IMR-90 (cell line): ENCODE results near the gene DHH. TPM values are rescaled to one million over a fixed set of nuclear protein-coding genes. Genes with fewer than 3 reads are reported as not detected.

Source experiments
- ATAC-seq: fragments of 200-7000 bp; cut with Tn5 transposase; 2 replicates; pipeline ENCODE4 v1.9.1; 2020; ENCODE audit warnings: low read depth, mild to moderate bottlenecking, moderate library complexity
- BruUV-seq: library from RNA; stranded (reverse); fragments of 400-500 nt; replicated peaks from 2 replicates; lab custom pipeline; 2021; lab: Mats Ljungman, UMichigan
- CTCF ChIA-PET: fragments of 300-600 bp; formaldehyde crosslinking; extraction: SDS; loops from one replicate; lab custom pipeline; 2021; ENCODE audit warnings: antibody characterized with exemption; lab: Yijun Ruan, JAX
- POLR2A ChIA-PET: fragments of 300-600 bp; sonication (Branson Sonifier 250); formaldehyde crosslinking; loops from one replicate; lab custom pipeline; 2022; ENCODE audit warnings: antibody characterized with exemption; ENCODE audit not compliant: unreplicated experiment; lab: Charles Lee
- DNase-seq: peaks from one replicate; pipeline ENCODE4 v3.0.0; 2013
- H2AFZ ChIP-seq: replicated peaks from 2 replicates; pipeline ENCODE3; 2013; ENCODE audit warnings: low read length, mild to moderate bottlenecking; ENCODE audit not compliant: poor library complexity
- H2AK5ac ChIP-seq: 2 replicates; pipeline ENCODE4 v1.6.1; 2013; ENCODE audit warnings: low read depth, low read length, inconsistent platforms
- H2AK9ac ChIP-seq: replicated peaks from 2 replicates; pipeline ENCODE3; 2013; ENCODE audit warnings: mild to moderate bottlenecking, low read depth, low read length, moderate library complexity; ENCODE audit not compliant: poor library complexity
- H2BK120ac ChIP-seq: 2 replicates; pipeline ENCODE4 v1.6.1; 2013; ENCODE audit warnings: low read depth, low read length, inconsistent platforms
- H2BK15ac ChIP-seq: 3 replicates; pipeline ENCODE4 v1.6.1; 2013; ENCODE audit warnings: low read depth, low read length, inconsistent platforms
- H2BK20ac ChIP-seq: 2 replicates; pipeline ENCODE4 v1.6.1; 2013; ENCODE audit warnings: low read depth, mild to moderate bottlenecking, inconsistent platforms, low read length, moderate library complexity
- H2BK5ac ChIP-seq: 2 replicates; pipeline ENCODE4 v1.6.1; 2013; ENCODE audit warnings: mild to moderate bottlenecking, low read depth, low read length, inconsistent platforms; ENCODE audit not compliant: poor library complexity, severe bottlenecking
- H3K14ac ChIP-seq: replicated peaks from 2 replicates; pipeline ENCODE4 v1.6.1; 2013; ENCODE audit warnings: low read depth, low read length, inconsistent platforms
- H3K18ac ChIP-seq: 2 replicates; pipeline ENCODE4 v1.6.1; 2013; ENCODE audit warnings: low read depth, low read length, control low read depth
- H3K23ac ChIP-seq: 2 replicates; pipeline ENCODE4 v1.6.1; 2013; ENCODE audit warnings: low read depth, low read length, inconsistent platforms
- H3K27ac ChIP-seq: 2 replicates; pipeline ENCODE4 v1.5.1; 2013; ENCODE audit warnings: mild to moderate bottlenecking, control low read depth, low read length; ENCODE audit not compliant: insufficient read depth
- H3K27me3 ChIP-seq: 2 replicates; pipeline ENCODE4 v1.6.1; 2013; ENCODE audit warnings: low read length; ENCODE audit not compliant: control insufficient read depth, insufficient read depth
- H3K36me3 ChIP-seq: 2 replicates; pipeline ENCODE4 v1.6.1; 2013; ENCODE audit warnings: low read length, mixed read lengths; ENCODE audit not compliant: control insufficient read depth, insufficient read depth
- H3K4ac ChIP-seq: 2 replicates; pipeline ENCODE4 v1.6.1; 2013; ENCODE audit warnings: low read depth, low read length, inconsistent platforms
- H3K4me1 ChIP-seq: 2 replicates; pipeline ENCODE4 v1.6.1; 2013; ENCODE audit warnings: low read length, mixed read lengths; ENCODE audit not compliant: control insufficient read depth, insufficient read depth
- H3K4me2 ChIP-seq: 2 replicates; pipeline ENCODE4 v1.6.1; 2013; ENCODE audit warnings: low read depth, mild to moderate bottlenecking, control low read depth, low read length, moderate library complexity
- H3K4me3 ChIP-seq: 2 replicates; pipeline ENCODE4 v1.5.1; 2013; ENCODE audit warnings: low read depth, mild to moderate bottlenecking, control low read depth, low read length, moderate library complexity; ENCODE audit not compliant: insufficient read depth
- H3K56ac ChIP-seq: 2 replicates; pipeline ENCODE4 v1.6.1; 2013; ENCODE audit warnings: low read length, inconsistent platforms; ENCODE audit not compliant: insufficient read depth; ENCODE audit errors: extremely low read depth
- H3K79me1 ChIP-seq, 2 experiments: 2 replicates each; pipeline ENCODE4 v1.6.1; 2013; ENCODE audit warnings: low read length in 2 of 2, inconsistent platforms in 1 of 2, low read depth in 1 of 2
- H3K9ac ChIP-seq: 2 replicates; pipeline ENCODE4 v1.6.1; 2013; ENCODE audit warnings: low read depth, low read length, control low read depth
- H3K9me1 ChIP-seq: 2 replicates; pipeline ENCODE4 v1.6.1; 2013; ENCODE audit warnings: low read length, inconsistent platforms; ENCODE audit not compliant: insufficient read depth
- H3K9me3 ChIP-seq: 2 replicates; pipeline ENCODE4 v1.6.1; 2013; ENCODE audit warnings: low read length; ENCODE audit not compliant: control insufficient read depth, insufficient read depth
- H4K20me1 ChIP-seq: 2 replicates; pipeline ENCODE4 v1.6.1; 2013; ENCODE audit warnings: low read length, inconsistent platforms; ENCODE audit not compliant: insufficient read depth
- H4K5ac ChIP-seq: 2 replicates; pipeline ENCODE4 v1.6.1; 2013; ENCODE audit warnings: mild to moderate bottlenecking, low read depth, low read length, control low read depth
- H4K8ac ChIP-seq, 2 experiments: 2 replicates each; pipeline ENCODE4 v1.6.1; 2013; ENCODE audit warnings: low read depth in 2 of 2, low read length in 2 of 2, control low read depth in 1 of 2, inconsistent platforms in 1 of 2
- H4K91ac ChIP-seq: 2 replicates; pipeline ENCODE4 v1.6.1; 2013; ENCODE audit warnings: low read depth, low read length, inconsistent platforms; ENCODE audit not compliant: insufficient read depth
- BHLHE40 ChIP-seq: fragments of 150-350 bp; IDR thresholded peaks from 2 replicates; pipeline ENCODE4 v1.6.1; 2016; ENCODE audit warnings: mild to moderate bottlenecking, low read depth, low read length
- CHD1 ChIP-seq: IDR thresholded peaks from 2 replicates; pipeline ENCODE4 v1.6.1; 2012; ENCODE audit warnings: low read depth, low read length, improper control_type of control experiment
- CTCF ChIP-seq: conservative IDR thresholded peaks from 2 replicates; pipeline ENCODE4 v1.5.1; 2012; ENCODE audit warnings: mild to moderate bottlenecking, low read depth, low read length, improper control_type of control experiment
- ELK1 ChIP-seq: fragments of 150-350 bp; IDR thresholded peaks from 2 replicates; pipeline ENCODE4 v1.6.1; 2016; ENCODE audit warnings: low read depth, mild to moderate bottlenecking, low read length, moderate library complexity, borderline replicate concordance
- FOS ChIP-seq: fragments of 150-350 bp; IDR thresholded peaks from 2 replicates; pipeline ENCODE4 v1.6.1; 2016; ENCODE audit warnings: low read depth, low read length
- MAFK ChIP-seq: IDR thresholded peaks from 2 replicates; pipeline ENCODE4 v1.6.1; 2012; ENCODE audit warnings: low read depth, low read length, improper control_type of control experiment
- MAZ ChIP-seq: IDR thresholded peaks from 2 replicates; pipeline ENCODE4 v1.6.1; 2012; ENCODE audit warnings: low read depth, mild to moderate bottlenecking, low read length, improper control_type of control experiment, moderate library complexity, borderline replicate concordance
- MXI1 ChIP-seq: IDR thresholded peaks from 2 replicates; pipeline ENCODE4 v1.6.1; 2012; ENCODE audit warnings: low read depth, mild to moderate bottlenecking, low read length, moderate library complexity, borderline replicate concordance
- NFE2L2 ChIP-seq: fragments of 150-350 bp; IDR thresholded peaks from 2 replicates; pipeline ENCODE4 v1.6.1; 2016; ENCODE audit warnings: low read depth, mild to moderate bottlenecking, low read length
- POLR2A ChIP-seq: IDR thresholded peaks from 2 replicates; pipeline ENCODE4 v1.6.1; 2012; ENCODE audit warnings: mild to moderate bottlenecking, low read depth, low read length
- RAD21 ChIP-seq: IDR thresholded peaks from 2 replicates; pipeline ENCODE4 v1.6.1; 2012; ENCODE audit warnings: low read length, improper control_type of control experiment
- RCOR1 ChIP-seq: IDR thresholded peaks from 2 replicates; pipeline ENCODE4 v1.6.1; 2012; ENCODE audit warnings: mild to moderate bottlenecking, low read length, improper control_type of control experiment; ENCODE audit not compliant: insufficient replicate concordance
- RFX5 ChIP-seq: IDR thresholded peaks from 2 replicates; pipeline ENCODE4 v1.8.0; 2012; ENCODE audit warnings: low read depth, mild to moderate bottlenecking, low read length, moderate library complexity
- SMC3 ChIP-seq: fragments of 150-350 bp; IDR thresholded peaks from 2 replicates; pipeline ENCODE4 v1.6.1; 2016; ENCODE audit warnings: low read depth, mild to moderate bottlenecking, antibody characterized with exemption, low read length, moderate library complexity
- USF2 ChIP-seq: fragments of 150-350 bp; IDR thresholded peaks from 2 replicates; pipeline ENCODE4 v1.6.1; 2017; ENCODE audit warnings: mild to moderate bottlenecking, antibody characterized with exemption, low read length, low read depth
- WGBS, 2 experiments: methylation state at CpG; one replicate each; pipeline versions ENCODE4 v1.1.5 to v1.1.7; 2013; ENCODE audit warnings: missing lambda C conversion rate in 2 of 2; ENCODE audit not compliant: insufficient read length in 1 of 2; ENCODE audit errors: extremely low coverage in 2 of 2; 5-methylcytosine and 5-hydroxymethylcytosine counted together
- dilution Hi-C: fragments of 300-500 bp; cut with HindIII; formaldehyde crosslinking; loops from one replicate; pipeline ENCODE4 v1.14.3; 2018; ENCODE audit warnings: low sequenced_read_pairs; ENCODE audit not compliant: unreplicated experiment
- in situ Hi-C: fragments of 300-500 bp; cut with MboI; formaldehyde crosslinking; loops from 3 replicates; pipeline ENCODE4 v1.14.3; 2019; ENCODE audit warnings: low sequenced_read_pairs, inconsistent platforms, mixed read lengths
- intact Hi-C: fragments of 100-400 bp; cut with micrococcal nuclease; formaldehyde crosslinking; loops from 2 replicates; pipeline ENCODE4 v1.10.0; 2022
- polyA plus RNA-seq, 3 experiments: library from polyadenylated mRNA; depleted of rRNA; stranded (reverse); fragments of >200 nt; gene quantifications; 2 replicates each; pipeline ENCODE4 v1.2.3, GENCODE V29; 2012; ENCODE audit warnings: low replicate concordance in 1 of 3
- total RNA-seq: library from RNA; depleted of rRNA; stranded (reverse); fragments of >200 nt; gene quantifications from 2 replicates; pipeline ENCODE4 v1.2.3, GENCODE V29; 2012

Gene DHH
- total and polyA plus RNA-seq, 2 of the 4 experiments (the other 2 are of a cell fraction): under 0.01 to 0.07 TPM

GRCh38 chr12:49058366-49059044 is 36.1 kb downstream of the DHH start:
- ChIA-PET POLR2A (interaction anchor here (1.1 kb wide), 1 partner anchor 72 kb away, joined by 4 read pairs; the partner anchor contains the start of gene TUBA1B), CTCF (no interaction called here)
- no TSS peak for BruUV-seq
- Histone ChIP-seq H4K5ac (no peak overlapping the region), H3K9me1 (peaks cover 24% of the 10 kb centered on the region), H3K79me1 (peaks cover 15 to 70% of the 10 kb centered on the region in 2 experiments; a peak in 3 of 4 replicates), H4K91ac (peak overlapping the region; percentile 77; the same call in 1 of the 2 replicates), H2BK120ac (no peak overlapping the region), H3K9me3 (no peaks in the 10 kb centered on the region), H3K4me3 (peak overlapping the region; percentile 81), H2AFZ (peak overlapping the region; percentile 44), H2BK5ac (peak overlapping the region; percentile 98), H2AK9ac (peak overlapping the region; percentile 98), H3K4ac (peak overlapping the region; percentile 94), H2BK20ac (no peak overlapping the region), H3K27me3 (no peaks in the 10 kb centered on the region), H3K18ac (no peak overlapping the region; the same call in 1 of the 2 replicates), H3K56ac (peak overlapping the region; percentile 81; the same call in 1 of the 2 replicates), H3K23ac (peak overlapping the region; percentile 81), H3K9ac (peak overlapping the region; percentile 94), H3K4me2 (peak overlapping the region; percentile 97), H2BK15ac (no peak overlapping the region), H3K14ac (peak overlapping the region; percentile 95), H2AK5ac (peak overlapping the region; percentile 70), H3K4me1 (peaks cover 7% of the 10 kb centered on the region), H3K36me3 (peaks cover 17% of the 10 kb centered on the region), H4K8ac (no peak overlapping the region; a peak in 1 of 4 replicates), H4K20me1 (peaks cover 60% of the 10 kb centered on the region), H3K27ac (peak overlapping the region; percentile 98)
- in situ Hi-C loops (no loop called here), intact Hi-C loops (no loop called here), dilution Hi-C loops (no loop called here)
- WGBS, 2 experiments: 8% methylated on average over 2 of the region's 5 CpGs; no CpG with 5 or more reads in 1 of the 2 experiments
- DNase-seq: no peak
- no peak for ATAC-seq
- TF ChIP-seq RAD21 (no peak), ELK1 (no peak), USF2 (no peak), RCOR1 (no peak), CTCF (no peak), RFX5 (no peak), CHD1 (no peak), FOS (no peak), SMC3 (no peak), MAFK (no peak), POLR2A (no peak), BHLHE40 (no peak), MXI1 (no peak), MAZ (no peak), NFE2L2 (no peak)
